HCT116 (cell line): ENCODE results near the gene MED13L.

ENCODE experiments used
- EZH2 ChIP-seq: fragments of 200-600 bp; sonication (generic); IDR thresholded peaks from 2 replicates; pipeline ENCODE4 v1.6.1; 2017; ENCODE audit warnings: antibody characterized with exemption, mixed run types
- EZH2phosphoT487 ChIP-seq: fragments of 200-600 bp; IDR thresholded peaks from 2 replicates; pipeline ENCODE4 v1.6.1; 2018; ENCODE audit warnings: antibody characterized with exemption, borderline replicate concordance
- ZNF274 ChIP-seq: fragments of 200-500 bp; sonication (Bioruptor generic); IDR thresholded peaks from 2 replicates; pipeline ENCODE4 v1.6.1; 2014; ENCODE audit warnings: mild to moderate bottlenecking, low read depth, low read length, inconsistent platforms
- TF ChIP-seq, protein P1 (sequence below), 3 experiments: fragments of 200-600 bp in 1 of 3; sonication (generic) in 1 of 3; IDR thresholded peaks in 2 of 3; conservative IDR thresholded peaks in 1 of 3; 2 replicates each; pipeline ENCODE4 v1.5.1; 2012 to 2017; ENCODE audit warnings: low read depth in 2 of 3, low read length in 2 of 3, antibody characterized with exemption in 1 of 3, borderline replicate concordance in 1 of 3, control low read depth in 1 of 3, mild to moderate bottlenecking in 1 of 3, mixed read lengths in 1 of 3, mixed run types in 1 of 3, moderate library complexity in 1 of 3; ENCODE audit not compliant: insufficient read depth in 1 of 3

DNA sequence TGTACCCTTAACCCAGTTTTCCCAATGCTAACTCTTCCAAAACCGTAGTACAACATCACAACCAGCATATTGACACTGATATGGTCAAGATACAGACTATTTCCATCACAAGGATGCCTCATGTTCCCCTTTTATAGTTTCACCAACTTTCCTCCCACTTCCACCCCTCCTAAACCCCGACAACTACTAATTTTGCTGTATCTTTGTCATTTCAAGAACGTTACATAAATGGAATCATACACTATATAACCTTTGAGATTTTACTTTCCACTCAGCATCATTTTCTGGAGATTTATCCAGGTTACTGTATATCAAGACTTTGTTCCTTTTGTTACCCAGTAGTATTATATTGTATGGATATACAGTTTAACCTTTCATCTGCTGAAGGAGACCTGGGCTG, 88.9 kb downstream of the MED13L start:
- TF ChIP-seq, protein P1, sequence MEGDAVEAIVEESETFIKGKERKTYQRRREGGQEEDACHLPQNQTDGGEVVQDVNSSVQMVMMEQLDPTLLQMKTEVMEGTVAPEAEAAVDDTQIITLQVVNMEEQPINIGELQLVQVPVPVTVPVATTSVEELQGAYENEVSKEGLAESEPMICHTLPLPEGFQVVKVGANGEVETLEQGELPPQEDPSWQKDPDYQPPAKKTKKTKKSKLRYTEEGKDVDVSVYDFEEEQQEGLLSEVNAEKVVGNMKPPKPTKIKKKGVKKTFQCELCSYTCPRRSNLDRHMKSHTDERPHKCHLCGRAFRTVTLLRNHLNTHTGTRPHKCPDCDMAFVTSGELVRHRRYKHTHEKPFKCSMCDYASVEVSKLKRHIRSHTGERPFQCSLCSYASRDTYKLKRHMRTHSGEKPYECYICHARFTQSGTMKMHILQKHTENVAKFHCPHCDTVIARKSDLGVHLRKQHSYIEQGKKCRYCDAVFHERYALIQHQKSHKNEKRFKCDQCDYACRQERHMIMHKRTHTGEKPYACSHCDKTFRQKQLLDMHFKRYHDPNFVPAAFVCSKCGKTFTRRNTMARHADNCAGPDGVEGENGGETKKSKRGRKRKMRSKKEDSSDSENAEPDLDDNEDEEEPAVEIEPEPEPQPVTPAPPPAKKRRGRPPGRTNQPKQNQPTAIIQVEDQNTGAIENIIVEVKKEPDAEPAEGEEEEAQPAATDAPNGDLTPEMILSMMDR (IDR thresholded peaks at IDR 0.05 in 2 of 3, conservative IDR thresholded peaks at IDR 0.05 in 1 of 3; ENCODE audit: borderline replicate concordance in 1 of 3, insufficient read depth in 1 of 3, low read depth in 2 of 3, low read length in 2 of 3), result no peak
- TF ChIP-seq EZH2phosphoT487, result no peak
- TF ChIP-seq EZH2, result no peak
- TF ChIP-seq ZNF274, result no peak
